Measurements from ENCODE around the gene RPL39L.

The RPL39L gene

DNA sequence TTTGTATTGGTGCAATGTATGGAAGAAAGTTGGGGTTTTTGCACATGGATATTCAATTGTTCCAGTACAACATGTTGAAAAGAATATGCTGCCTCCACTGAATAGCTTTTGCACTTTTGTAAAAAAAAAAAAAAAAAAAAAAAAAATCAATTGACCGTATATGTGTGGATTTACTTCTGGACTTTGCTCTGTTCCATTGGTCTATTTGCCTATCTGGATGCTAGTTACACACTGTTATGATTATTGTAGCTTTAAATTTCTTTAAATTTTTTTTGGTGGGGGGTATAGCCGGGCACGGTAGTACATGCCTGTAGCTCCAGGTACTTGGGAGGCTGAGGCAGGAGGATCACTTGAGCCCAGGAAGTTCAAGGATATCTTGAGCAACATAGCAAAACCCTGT, 52.5 kb downstream of the RPL39L start:
- no peak for DNase-seq

DNA sequence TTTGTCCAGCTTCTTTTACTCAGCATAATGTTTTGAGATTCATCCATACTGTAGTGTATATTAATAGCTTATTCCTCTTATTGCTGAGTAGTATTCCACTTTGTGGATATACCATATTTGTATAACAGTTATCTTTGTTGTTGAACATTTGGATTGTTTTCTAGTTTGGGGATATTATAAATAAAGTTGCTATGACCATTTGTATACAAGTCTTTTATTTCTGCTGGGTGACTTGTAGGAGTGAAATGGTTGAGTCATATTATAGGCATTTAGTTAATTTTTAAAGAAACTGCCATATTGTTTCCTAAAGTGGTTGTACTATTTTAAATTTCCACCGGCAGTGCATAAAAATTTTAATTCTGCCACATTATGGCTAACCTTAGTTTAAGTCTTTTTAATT, 53.4 kb downstream of the RPL39L start:
- no peak for DNase-seq

DNA sequence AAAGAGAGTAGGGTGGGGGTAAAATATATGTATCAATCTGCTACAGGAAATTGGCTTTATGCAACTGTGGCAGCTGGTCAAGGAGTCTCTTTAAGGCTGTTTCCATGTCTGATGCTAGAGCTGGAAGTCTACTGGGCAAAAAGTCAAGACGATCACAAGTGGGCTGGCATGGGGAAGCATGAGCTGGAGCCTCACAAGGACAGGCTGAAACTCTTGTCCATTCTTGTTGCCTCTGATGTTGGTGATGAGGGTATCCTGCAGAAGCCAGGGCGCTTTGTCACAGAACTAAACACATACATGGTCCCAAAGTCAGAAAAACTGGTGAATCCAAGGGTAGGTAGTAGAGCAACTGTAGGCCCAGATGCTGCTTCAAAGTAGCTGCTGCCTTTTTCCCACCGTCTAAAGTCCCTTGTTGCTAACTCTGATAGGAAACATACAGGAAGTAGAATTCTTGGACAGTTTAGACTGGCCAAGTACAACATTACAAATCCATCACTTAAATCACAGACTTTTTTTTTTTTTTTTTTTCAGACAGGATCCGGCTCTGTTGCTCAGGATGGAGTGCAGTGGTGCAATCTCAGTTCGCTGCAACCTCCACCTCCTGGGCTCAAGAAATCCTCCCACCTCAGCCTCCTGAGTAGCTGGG, 54.2 kb downstream of the RPL39L start:
- DNase-seq: no peak

DNA sequence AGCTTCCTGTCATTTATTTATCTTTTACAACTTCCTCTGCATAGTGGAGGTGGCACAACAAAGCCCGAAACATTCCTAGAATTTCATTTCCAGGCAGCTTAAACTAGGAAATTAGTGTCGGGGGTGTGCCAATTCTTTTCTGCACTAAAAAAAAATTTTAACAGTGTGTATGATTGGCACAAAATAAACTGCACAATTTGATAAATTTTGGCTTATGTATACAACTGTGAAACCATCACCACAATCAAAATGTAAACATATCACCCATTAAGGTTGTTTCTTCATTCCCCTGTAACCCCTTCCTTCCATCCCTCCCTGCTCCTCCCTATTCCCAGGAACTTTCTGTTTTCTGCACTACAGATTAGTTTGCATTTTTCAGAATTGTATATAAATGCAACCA, 54.7 kb downstream of the RPL39L start:
- no peak for DNase-seq

DNA sequence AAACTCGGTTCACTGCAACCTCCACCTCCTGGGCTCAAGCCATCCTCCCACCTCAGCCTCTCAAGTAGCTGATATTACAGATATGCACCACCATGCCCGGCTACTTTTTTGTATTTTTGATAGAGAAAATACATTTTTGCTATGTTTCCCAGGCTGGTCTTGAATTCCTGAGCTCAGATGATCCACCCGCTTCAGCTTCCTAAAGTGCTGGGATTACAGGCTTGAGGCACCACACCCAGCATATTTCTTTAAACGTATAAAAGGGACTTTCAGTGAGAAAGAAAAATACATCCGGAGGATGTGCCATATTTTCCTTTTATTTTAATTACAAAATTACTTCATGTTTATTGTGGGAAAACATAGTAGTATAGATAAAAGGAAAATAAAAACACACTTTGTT, 55.2 kb downstream of the RPL39L start:
- DNase-seq: no peak

DNA sequence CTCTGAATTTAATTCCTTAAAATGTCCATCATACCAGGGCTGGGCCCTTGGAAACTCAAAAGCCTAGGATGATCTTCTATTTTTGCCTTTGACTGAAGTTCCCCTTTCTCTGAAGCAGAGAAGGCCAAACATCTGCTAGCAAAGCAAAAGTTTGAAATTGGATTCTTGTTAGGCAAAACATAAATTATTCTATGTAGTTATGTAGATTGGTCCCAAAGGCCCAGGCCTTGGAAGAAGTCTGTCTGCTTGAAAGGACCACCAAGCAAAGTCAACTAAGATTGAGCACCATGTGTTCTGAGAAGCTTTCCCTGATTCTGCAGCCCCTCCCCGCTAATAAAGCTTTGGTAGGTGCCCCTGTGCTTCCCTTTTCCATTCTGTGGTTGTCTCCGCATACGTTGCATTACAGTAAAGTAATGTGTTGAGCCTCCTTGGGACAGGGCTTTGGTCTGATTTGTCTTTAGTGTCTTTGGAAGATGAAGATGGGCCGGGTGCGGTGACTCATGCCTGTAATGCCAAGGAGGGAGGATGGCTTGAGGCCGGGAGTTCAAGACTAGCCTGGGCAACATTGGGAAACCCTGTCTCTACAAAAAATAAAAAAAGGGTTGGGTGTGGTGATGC, 56.4 kb downstream of the RPL39L start:
- no peak for DNase-seq

DNA sequence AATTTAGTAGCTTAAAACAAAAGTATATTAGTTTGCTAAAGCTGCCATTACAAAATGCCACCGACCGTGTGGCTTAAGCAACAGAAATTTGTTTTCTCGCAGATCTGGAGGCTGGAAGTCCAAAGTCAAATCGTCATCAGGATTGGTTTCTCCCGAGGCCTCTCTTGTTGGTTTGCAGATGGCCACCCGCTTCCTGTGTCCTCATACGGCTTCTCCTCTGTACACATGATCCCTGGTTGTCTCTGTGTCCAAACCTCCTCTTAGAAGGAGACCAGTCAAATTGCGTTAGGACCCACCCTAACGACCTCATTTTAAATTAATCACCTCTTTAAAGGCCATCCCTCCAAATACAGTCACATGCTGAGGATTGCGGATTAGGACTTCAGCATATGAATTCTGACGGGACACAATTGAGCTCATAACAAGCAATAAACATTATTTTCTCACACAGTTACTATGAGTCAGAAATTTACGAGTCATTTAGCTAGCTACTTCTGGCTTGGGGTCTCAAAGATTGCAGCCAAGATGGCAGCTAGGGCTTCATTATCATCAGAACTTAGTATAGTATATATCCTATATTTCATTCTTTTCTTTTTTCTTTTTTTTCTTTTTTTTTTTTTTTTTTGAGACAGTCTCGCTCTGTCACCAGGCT, 58.4 kb downstream of the RPL39L start:
- DNase-seq: no peak

DNA sequence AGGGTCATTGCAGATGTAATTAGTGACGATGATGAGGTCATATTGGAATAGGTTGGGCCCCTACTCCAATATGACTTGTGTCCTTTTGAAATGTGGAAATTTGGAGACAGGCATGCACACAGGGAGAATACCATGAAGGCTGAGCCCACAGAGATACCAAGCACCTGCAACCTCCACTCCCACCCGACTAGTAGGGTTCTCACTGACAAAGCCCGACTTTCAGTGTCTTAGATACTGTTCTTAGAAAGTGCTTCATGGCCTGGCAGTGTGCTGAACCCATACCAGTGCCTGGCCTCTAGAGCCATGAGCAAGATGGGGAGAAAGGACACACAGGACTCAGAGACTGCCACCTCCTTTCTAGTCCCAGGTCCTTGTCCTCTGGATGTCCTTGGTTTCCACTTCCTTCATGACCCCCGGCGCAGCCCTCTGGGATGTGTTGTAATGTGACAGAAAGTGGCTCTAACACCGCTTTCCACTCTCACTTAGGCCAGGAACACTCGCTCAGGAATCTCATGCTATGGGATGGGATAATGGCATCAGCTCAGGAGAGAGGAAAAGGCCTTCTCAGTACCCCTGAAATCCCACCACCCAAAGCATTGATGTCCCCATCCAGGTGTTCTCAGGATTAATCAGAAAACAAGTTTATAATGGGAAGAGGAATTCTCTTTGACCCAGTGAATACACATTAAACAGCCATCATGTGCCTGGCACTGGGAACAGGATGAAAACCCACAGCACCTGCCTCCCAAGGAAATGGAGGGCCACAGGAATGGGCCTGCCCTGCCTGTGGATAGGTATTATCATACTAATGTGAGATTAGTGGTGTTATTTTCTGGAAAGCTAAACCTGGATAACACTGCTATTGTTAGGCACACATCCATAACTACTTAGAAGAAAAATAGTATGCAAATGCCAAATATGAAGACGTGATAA, 59.9 kb downstream of the RPL39L start:
- DNase-seq: no peak

DNA sequence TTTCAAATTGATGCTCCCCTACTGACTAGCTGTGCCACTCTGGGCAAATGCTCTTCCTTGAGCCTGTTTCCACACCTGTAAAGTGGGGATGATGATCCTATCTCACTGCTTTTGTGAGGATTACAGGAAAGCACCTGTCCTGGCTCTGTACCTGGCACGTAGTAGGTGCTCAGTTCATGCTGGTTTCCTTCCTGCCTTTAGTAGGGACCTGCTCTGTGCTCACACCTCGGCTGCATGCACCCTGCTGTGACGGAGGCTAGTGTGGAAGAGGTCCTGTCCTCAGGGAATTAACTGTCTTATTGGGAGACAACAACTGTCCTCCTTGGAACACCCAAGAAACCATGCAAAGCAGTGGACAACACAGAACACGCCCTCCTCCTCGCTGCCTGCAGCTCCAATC, 61.8 kb downstream of the RPL39L start:
- no peak for DNase-seq

DNA sequence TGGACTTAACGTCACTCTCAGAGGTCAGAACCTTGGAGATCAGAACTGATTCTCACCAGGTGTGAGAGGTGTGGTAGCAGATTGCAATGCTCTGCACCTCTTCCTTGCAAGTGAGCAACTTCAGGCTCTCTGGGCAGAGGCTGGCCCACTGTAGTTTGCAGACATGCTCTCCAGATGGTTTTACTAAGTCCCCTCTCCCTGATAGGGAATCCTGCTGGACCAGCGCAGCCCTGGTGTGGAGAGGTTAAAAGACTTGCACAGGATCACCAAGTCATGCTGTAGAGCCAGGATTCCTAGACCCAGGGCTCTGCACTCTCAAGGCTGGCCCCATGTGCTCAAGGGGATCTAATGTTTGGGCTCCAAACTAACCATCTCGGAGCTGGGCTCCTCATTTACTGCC, 62.2 kb downstream of the RPL39L start:
- no peak for DNase-seq

DNA sequence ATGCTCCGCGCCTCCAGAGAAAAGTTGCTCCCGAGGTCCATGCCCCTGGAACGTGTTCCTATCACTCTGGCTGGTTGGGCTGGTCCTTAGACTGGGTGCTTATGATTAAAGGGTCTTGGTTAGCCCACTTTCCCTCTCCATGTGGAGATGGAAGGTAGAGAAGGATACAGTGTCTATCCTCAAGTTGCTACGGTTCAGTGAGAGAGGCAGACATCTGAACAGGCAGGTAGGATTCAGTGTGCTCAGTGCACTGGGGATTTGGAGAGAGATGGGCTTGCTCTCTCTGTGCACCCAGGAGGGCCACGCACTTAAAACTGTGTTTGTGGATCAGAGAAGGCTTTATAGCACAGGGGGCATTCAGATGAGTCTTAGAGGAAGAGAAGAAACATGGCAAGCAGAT, 63.0 kb downstream of the RPL39L start:
- no peak for DNase-seq

DNA sequence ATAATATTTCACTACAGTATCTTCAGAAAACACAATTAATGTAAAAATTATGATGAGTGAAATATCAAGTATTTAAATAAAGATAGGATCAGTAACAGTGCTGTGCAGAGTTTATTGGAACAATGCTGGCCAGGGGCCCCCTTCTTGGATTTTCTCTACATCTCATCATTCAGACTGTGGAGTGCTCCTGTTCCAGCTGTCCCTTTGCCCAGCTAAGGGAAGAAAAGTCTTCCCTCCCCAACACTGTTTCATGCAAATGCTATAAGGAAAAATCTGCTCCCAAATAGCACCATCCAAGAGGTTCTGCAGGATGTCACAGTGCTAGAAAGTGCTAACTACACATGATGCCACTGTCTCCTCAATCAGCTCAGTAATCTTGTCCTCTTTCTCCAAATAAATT, 64.5 kb downstream of the RPL39L start:
- no peak for DNase-seq

DNA sequence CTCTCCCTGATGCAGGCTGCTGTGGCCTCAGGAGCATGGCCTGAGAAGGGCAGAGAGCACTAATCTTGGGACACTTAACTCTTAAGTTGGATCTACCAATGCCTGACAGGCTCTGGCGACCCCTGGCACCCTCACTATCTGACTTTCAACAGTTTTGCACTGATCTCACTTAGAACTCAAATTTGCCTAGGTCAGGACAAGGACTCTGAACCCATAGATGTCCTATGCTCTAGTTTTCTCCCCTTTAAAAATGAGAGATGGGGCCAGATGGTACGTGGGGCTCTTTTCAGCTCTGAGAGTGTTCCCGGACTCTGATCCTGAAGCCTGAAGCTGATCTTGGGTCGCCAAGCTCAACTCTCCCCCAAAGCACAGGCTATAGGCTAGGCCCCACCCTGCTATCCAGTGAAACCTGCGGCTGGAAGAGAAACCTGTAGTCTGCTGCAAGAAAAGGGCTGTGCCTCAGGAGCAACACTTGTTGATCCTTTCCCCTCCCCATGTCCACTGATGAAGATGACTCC, 65.7 kb downstream of the RPL39L start:
- no peak for DNase-seq

DNA sequence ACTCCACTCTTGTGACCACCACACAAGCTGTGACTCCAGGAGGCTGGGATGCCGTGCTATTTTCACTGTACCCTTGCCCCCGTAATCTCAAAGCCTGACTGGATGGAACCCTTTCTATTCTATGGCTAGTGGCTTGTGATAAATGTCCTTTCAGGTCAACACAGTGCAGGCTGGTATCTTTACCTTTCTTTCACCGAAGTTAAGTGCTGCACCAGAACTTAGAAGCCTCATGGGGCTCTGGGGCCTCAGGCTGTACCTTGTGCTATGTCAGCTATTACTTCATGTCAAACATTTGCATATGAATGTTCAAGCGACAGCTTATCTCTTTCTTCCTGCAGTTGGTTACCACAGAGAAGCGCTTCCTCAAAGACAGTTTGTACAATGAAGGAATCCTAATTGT, 66.8 kb downstream of the RPL39L start:
- DNase-seq: no peak

DNA sequence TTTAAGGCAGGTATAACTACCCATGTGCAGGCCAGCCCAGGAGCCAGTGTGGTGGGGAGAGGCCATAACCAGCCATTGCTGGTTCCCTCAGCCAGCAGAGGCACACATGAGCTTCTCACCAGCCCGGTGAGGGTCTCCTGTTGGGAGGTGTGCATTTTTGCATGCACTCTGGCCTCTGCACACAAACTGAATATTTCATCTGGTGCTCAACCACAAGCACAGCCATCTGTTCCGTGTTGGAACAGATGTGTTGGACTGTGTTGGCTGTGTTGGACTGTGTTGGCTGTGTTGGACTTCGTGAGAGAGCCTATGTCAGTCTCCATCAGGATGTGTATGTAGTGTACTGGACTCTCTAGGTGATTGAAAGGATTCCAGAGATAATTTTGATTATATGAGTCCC, 67.2 kb downstream of the RPL39L start:
- DNase-seq: no peak

Measured in activated CD4-positive, alpha-beta T cell treated with anti-CD3 and anti-CD28 coated beads for 48 hours (primary cell).